Glutamatergic neuron (in vitro differentiated cells): ENCODE data around the gene ZGPAT. TPM values are rescaled to one million over a fixed set of nuclear protein-coding genes. Genes with fewer than 3 reads are reported as not detected.

Source experiments
- DNase-seq: peaks from one replicate; pipeline ENCODE4 v3.0.0; 2022
- H3K27ac Mint-ChIP-seq: one replicate; pipeline ENCODE4 v1.8.0; 2020; ENCODE audit warnings: mild to moderate bottlenecking, mixed read lengths, inconsistent platforms; ENCODE audit not compliant: unreplicated experiment
- H3K27me3 Mint-ChIP-seq: one replicate; pipeline ENCODE4 v1.8.0; 2020; ENCODE audit warnings: mild to moderate bottlenecking, moderate library complexity, mixed read lengths, inconsistent platforms; ENCODE audit not compliant: unreplicated experiment
- H3K36me3 Mint-ChIP-seq: one replicate; pipeline ENCODE4 v1.8.0; 2020; ENCODE audit warnings: mild to moderate bottlenecking, mixed read lengths, inconsistent platforms; ENCODE audit not compliant: unreplicated experiment
- H3K4me1 Mint-ChIP-seq: one replicate; pipeline ENCODE4 v1.8.0; 2020; ENCODE audit warnings: mild to moderate bottlenecking, low read depth, mixed read lengths, inconsistent platforms; ENCODE audit not compliant: unreplicated experiment
- H3K4me3 Mint-ChIP-seq: one replicate; pipeline ENCODE4 v1.8.0; 2020; ENCODE audit warnings: mild to moderate bottlenecking, mixed read lengths, inconsistent platforms; ENCODE audit not compliant: unreplicated experiment
- H3K9me3 Mint-ChIP-seq: one replicate; pipeline ENCODE4 v1.8.0; 2020; ENCODE audit warnings: mild to moderate bottlenecking, moderate library complexity, mixed read lengths, inconsistent platforms; ENCODE audit not compliant: unreplicated experiment
- total RNA-seq: library from RNA; stranded (reverse); fragmentation: NEBNext Ultra II Directional; extraction: Animal tissue kit (Norgen Biotek cat#: 25700); gene quantifications from one replicate; pipeline ENCODE4 v1.2.1, GENCODE V29; 2021; ENCODE audit not compliant: unreplicated experiment
- TF ChIP-seq, protein P1 (sequence below): fragments of 200-600 bp; sonication (generic); IDR thresholded peaks from one replicate; pipeline ENCODE4 v1.5.0; 2021; ENCODE audit not compliant: partially characterized antibody, unreplicated experiment

Gene ZGPAT
- total RNA-seq, 1 donor from 2014 or later = 41.5 TPM

DNA sequence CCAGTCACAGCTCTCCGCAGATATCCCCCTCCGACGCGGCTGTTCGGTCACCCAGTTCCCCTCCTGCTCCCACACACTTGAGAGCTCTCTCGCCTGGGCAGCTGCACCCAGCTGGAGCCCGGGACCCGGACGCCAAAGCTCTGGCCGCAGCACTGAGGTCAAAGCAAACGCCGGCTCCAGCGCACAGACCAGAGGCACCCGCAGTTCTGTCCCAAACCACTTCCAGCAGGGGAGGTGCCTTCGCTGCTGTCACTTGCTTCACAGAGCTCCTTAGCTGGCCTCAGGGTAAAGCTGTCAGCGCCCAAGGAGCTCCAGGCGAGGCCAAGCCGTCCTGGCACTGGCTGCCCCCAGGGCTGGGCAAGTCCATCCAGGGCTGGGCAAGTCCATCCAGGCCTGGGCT lies 59.6 kb downstream of the ZGPAT start:
- Mint-ChIP-seq H3K4me3 (peak overlapping the region; percentile 49), H3K4me1 (peaks cover 30% of the 10 kb centered on the region), H3K27me3 (peaks cover 24% of the 10 kb centered on the region), H3K27ac (peak overlapping the region; percentile 80), H3K36me3 (peaks cover 22% of the 10 kb centered on the region), H3K9me3 (peaks cover 25% of the 10 kb centered on the region)
- TF ChIP-seq, protein P1, sequence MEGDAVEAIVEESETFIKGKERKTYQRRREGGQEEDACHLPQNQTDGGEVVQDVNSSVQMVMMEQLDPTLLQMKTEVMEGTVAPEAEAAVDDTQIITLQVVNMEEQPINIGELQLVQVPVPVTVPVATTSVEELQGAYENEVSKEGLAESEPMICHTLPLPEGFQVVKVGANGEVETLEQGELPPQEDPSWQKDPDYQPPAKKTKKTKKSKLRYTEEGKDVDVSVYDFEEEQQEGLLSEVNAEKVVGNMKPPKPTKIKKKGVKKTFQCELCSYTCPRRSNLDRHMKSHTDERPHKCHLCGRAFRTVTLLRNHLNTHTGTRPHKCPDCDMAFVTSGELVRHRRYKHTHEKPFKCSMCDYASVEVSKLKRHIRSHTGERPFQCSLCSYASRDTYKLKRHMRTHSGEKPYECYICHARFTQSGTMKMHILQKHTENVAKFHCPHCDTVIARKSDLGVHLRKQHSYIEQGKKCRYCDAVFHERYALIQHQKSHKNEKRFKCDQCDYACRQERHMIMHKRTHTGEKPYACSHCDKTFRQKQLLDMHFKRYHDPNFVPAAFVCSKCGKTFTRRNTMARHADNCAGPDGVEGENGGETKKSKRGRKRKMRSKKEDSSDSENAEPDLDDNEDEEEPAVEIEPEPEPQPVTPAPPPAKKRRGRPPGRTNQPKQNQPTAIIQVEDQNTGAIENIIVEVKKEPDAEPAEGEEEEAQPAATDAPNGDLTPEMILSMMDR = no peak
- no peak for DNase-seq

DNA sequence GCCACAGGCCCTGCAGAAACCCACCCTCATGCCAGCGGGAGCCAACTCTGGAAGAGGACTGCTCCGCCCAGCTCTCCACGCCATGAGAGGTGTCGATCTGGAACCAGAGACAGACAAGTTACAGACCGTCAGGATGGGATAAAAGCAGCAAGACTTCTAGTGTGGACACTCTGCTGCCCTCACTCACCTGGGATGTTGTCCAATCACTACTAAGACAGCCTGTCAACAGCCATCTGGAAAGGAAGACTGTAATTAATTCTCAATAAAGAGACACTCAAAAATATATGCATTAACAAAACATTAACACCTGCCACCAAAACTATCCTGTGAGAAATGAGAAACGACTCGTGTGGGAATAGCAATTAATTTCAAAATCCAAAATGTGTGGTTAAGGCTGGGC lies 60.0 kb downstream of the ZGPAT start:
- Mint-ChIP-seq H3K27me3 (peaks cover 24% of the 10 kb centered on the region), H3K27ac (peak overlapping the region; percentile 55), H3K9me3 (peaks cover 25% of the 10 kb centered on the region), H3K36me3 (peaks cover 22% of the 10 kb centered on the region), H3K4me1 (peaks cover 32% of the 10 kb centered on the region), H3K4me3 (peak overlapping the region; percentile 49)
- TF ChIP-seq, protein P1 = no peak
- no peak for DNase-seq

DNA sequence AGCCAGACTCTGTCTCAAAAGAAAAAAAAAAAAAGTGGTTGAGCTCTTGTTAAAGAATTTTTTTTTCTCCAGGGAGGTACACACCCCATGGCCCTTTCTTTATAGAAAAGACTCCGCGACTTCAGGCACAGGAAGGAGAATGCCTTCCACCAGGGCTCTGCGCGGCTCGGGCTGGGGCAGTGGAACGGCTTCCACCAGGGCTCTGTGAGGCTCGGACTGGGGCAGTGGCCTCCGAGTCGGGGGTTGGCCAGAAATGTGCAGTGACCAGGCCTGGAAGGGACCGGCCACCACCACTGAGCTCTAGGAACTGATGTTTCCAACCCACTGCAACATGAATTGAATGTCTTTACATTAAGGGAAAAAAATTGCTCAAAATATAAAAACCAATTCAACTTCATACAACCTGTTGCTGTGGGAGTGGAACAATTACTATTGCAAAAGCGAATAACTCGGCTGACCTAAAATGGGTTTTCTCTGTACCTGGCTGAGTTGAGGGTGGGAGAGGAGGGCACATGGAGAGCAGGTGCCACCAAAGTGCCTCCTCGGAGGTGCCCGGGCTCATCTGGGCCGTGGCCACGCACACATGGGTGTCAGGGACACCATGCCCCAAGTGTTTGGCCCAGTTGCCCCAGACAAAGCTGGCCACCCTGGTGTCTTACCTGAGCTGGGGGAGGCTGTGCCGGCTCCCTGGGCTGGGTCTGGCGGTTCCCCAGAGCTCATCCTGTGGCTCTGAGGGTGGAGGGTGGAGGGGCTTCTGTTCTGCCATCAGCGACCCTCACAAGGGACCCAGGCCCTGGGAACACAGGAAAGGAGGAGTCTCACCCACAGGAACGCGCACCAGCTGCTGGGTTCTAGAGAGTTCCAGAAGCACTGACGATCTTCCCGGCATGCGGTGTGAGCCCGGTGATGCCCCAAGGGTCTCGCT lies 61.0 kb downstream of the ZGPAT start:
- no peak for DNase-seq
- TF ChIP-seq, protein P1 = no peak
- H3K4me3 Mint-ChIP-seq = no peak overlapping the region
- H3K9me3 Mint-ChIP-seq = peaks cover 25% of the 10 kb centered on the region
- no peak overlapping the region for H3K27ac Mint-ChIP-seq
- peaks cover 24% of the 10 kb centered on the region for H3K27me3 Mint-ChIP-seq
- peaks cover 32% of the 10 kb centered on the region for H3K4me1 Mint-ChIP-seq
- H3K36me3 Mint-ChIP-seq = peaks cover 13% of the 10 kb centered on the region

DNA sequence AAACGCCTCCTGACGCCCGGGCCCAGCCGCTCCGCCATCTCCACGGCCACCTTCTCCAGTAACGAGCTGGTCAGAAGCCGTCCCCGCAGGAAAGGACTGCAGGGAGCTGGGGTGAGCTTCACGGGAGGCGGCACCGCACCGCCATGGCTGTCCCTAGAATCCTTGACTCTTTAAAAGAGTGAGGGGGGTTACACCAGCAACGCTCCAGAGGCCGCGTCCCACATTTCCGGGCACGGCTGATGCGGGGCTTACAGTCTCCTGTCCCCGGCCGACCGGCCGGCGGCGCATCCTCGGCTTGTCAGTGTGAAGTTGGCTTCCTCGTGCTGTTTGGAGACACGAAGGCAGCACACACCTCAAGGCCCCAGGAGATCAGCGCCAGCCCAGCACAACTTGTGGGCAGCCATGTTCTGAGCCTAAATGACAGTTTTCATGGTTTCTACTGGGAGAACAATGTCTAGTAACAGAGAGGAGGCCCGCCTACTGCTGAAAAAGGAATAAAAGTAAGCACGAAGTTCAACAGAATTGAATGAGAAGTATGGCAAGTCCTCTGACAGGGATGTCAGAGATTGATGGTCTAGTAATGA lies 62.1 kb downstream of the ZGPAT start:
- Mint-ChIP-seq H3K27ac (peak overlapping the region; percentile 62), H3K27me3 (peaks cover 25% of the 10 kb centered on the region), H3K36me3 (peaks cover 16% of the 10 kb centered on the region), H3K4me3 (no peak overlapping the region), H3K4me1 (peaks cover 38% of the 10 kb centered on the region), H3K9me3 (peaks cover 29% of the 10 kb centered on the region)
- no peak for DNase-seq
- TF ChIP-seq, protein P1 = no peak
